Activated CD8-positive, alpha-beta T cell treated with anti-CD3 and anti-CD28 coated beads for 36 hours (primary cell): Measurements from ENCODE around the gene DPP6. TPM values are rescaled to one million over a fixed set of nuclear protein-coding genes. Genes with fewer than 3 reads are reported as not detected.

Experiments
- ATAC-seq: fragments of 200-7000 bp; cut with Tn5 transposase; one replicate; pipeline ENCODE4 v1.10.0; 2021; ENCODE audit warnings: mild to moderate bottlenecking, moderate library complexity
- CTCF ChIA-PET: fragments of 350-600 bp; sonication (Branson Sonifier 250); formaldehyde crosslinking; loops from one replicate; lab custom pipeline; 2021; ENCODE audit warnings: antibody characterized with exemption; lab: Charles Lee
- POLR2A ChIA-PET: fragments of 350-600 bp; sonication (Branson Sonifier 250); formaldehyde crosslinking; loops from one replicate; lab custom pipeline; 2021; ENCODE audit warnings: antibody characterized with exemption; lab: Charles Lee
- DNase-seq: peaks from one replicate; pipeline ENCODE4 v3.0.0-alpha.2; 2020
- H3K27ac Mint-ChIP-seq: one replicate; pipeline ENCODE4 v1.8.0; 2021; ENCODE audit warnings: mild to moderate bottlenecking, mixed read lengths
- H3K27me3 Mint-ChIP-seq: one replicate; pipeline ENCODE4 v1.8.0; 2021; ENCODE audit warnings: mixed read lengths
- H3K36me3 Mint-ChIP-seq: one replicate; pipeline ENCODE4 v1.8.0; 2021; ENCODE audit warnings: low read depth, mixed read lengths
- H3K4me1 Mint-ChIP-seq: one replicate; pipeline ENCODE4 v1.8.0; 2021; ENCODE audit warnings: low read depth, mixed read lengths
- H3K4me3 Mint-ChIP-seq: one replicate; pipeline ENCODE4 v1.8.0; 2021; ENCODE audit warnings: mild to moderate bottlenecking, moderate library complexity, mixed read lengths
- H3K9me3 Mint-ChIP-seq: one replicate; pipeline ENCODE4 v1.8.0; 2021; ENCODE audit warnings: mixed read lengths
- intact Hi-C: fragments of 100-400 bp; cut with micrococcal nuclease; formaldehyde crosslinking; loops from one replicate; pipeline ENCODE4 v1.10.0; 2022
- total RNA-seq, 2 experiments: library from RNA; stranded (reverse); gene quantifications; one replicate each; pipeline ENCODE4 v1.2.3, GENCODE V29; 2021
- TF ChIP-seq, protein P1 (sequence below): fragments of 200-600 bp; IDR thresholded peaks from one replicate; pipeline ENCODE4 v1.8.0; 2022; ENCODE audit warnings: antibody characterized with exemption, mild to moderate bottlenecking

The DPP6 gene
- total RNA-seq, 2 experiments from 2014 or later: not detected

DNA sequence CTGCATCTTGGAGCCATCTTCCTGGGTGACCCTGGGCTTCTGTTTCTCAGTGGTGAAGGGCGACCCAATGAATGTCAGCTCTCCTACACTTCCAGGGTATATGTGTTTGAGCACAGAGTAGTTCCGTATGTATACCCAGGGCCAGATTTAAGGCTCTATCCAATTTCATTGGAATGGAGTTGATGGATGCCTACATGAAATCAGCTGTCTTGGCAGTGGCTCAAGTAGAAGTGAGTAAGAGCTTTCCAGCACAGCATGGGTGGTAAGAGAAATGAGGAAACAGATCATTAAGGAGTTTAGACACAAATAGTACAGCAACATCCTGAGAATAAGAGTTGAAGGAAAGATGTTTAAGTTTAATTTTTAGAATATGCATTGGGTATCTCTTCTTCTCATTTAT lies 517.7 kb downstream of the DPP6 start:
- ChIA-PET POLR2A (no interaction called here), CTCF (no interaction called here)
- intact Hi-C loops: no loop called here
- DNase-seq (no peak), ATAC-seq (no peak)
- Mint-ChIP-seq H3K27ac (no peak overlapping the region), H3K4me3 (no peak overlapping the region), H3K27me3 (no peaks in the 10 kb centered on the region), H3K36me3 (no peaks in the 10 kb centered on the region), H3K4me1 (no peaks in the 10 kb centered on the region), H3K9me3 (no peaks in the 10 kb centered on the region)
- TF ChIP-seq, protein P1, sequence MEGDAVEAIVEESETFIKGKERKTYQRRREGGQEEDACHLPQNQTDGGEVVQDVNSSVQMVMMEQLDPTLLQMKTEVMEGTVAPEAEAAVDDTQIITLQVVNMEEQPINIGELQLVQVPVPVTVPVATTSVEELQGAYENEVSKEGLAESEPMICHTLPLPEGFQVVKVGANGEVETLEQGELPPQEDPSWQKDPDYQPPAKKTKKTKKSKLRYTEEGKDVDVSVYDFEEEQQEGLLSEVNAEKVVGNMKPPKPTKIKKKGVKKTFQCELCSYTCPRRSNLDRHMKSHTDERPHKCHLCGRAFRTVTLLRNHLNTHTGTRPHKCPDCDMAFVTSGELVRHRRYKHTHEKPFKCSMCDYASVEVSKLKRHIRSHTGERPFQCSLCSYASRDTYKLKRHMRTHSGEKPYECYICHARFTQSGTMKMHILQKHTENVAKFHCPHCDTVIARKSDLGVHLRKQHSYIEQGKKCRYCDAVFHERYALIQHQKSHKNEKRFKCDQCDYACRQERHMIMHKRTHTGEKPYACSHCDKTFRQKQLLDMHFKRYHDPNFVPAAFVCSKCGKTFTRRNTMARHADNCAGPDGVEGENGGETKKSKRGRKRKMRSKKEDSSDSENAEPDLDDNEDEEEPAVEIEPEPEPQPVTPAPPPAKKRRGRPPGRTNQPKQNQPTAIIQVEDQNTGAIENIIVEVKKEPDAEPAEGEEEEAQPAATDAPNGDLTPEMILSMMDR: no peak

DNA sequence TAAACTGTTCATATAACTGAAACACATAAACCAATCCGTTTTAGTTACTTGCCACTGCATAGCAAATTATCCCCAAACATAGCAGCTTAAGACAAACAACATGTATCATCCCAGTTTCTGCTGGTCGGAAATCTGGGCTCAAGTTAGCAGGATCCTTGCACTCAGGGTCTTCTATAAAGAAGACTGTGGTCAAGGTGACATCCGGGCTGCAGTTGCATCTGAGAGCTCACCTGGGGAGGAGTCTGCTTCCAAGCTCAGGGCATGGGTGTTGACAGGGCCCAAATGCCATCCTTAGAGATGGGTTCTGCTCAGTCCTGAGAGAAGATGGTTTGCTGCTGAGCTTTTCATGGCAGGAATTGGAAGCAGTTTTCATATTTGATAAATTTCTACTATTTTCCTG lies 519.6 kb downstream of the DPP6 start:
- H3K9me3 Mint-ChIP-seq: peaks cover 4% of the 10 kb centered on the region
- H3K27ac Mint-ChIP-seq: no peak overlapping the region
- no peaks in the 10 kb centered on the region for H3K36me3 Mint-ChIP-seq
- intact Hi-C loops: no loop called here
- ChIA-PET POLR2A (no interaction called here), CTCF (no interaction called here)
- TF ChIP-seq, protein P1: no peak
- H3K27me3 Mint-ChIP-seq: no peaks in the 10 kb centered on the region
- no peak for DNase-seq
- no peak for ATAC-seq
- H3K4me3 Mint-ChIP-seq: no peak overlapping the region
- no peaks in the 10 kb centered on the region for H3K4me1 Mint-ChIP-seq

DNA sequence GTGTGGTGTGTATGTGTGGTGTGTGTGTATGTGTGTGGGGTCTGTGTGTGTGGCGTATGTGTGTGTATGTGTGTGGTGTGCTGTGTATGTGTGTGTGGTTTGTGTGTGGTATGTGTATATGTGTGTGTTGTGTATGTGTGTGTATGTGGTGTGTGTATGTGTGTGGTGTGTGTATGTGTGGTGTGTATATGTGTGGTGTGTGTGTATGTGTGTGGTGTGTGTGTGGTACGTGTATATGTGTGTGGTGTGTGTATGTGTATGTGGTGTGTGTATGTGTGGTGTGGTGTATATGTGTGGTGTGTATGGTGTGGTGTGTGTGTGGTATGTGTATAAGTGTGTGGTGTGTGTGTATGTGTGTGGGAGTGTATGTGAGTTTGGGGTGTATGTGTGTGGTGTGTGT lies 522.0 kb downstream of the DPP6 start:
- intact Hi-C loops: no loop called here
- Mint-ChIP-seq H3K4me3 (no peak overlapping the region), H3K27ac (no peak overlapping the region), H3K36me3 (no peaks in the 10 kb centered on the region), H3K27me3 (no peaks in the 10 kb centered on the region), H3K4me1 (no peaks in the 10 kb centered on the region), H3K9me3 (peaks cover 4% of the 10 kb centered on the region)
- DNase-seq (no peak), ATAC-seq (no peak)
- ChIA-PET CTCF (no interaction called here), POLR2A (no interaction called here)
- TF ChIP-seq, protein P1: no peak

DNA sequence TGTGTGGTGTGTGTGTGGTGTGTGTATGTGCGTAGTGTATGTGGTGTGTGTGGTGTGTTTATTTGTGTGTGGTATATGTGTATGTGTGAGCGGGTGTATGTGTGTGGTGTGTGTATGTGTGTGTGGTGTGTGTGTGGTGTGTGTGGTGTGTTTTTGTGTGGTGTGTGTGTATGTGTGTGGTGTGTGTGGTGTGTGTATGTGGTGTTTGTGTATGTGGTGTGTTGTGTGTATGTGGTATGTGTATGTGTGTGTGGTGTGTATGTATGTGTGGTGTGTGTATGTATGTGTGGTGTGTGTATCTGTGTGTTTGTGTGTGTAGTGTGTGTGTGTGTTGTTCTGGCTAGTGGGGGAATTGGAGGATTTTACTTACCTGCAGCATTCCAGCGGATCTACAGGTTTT lies 523.3 kb downstream of the DPP6 start:
- DNase-seq (no peak), ATAC-seq (no peak)
- Mint-ChIP-seq H3K27me3 (no peaks in the 10 kb centered on the region), H3K4me1 (no peaks in the 10 kb centered on the region), H3K9me3 (peaks cover 4% of the 10 kb centered on the region), H3K4me3 (no peak overlapping the region), H3K36me3 (no peaks in the 10 kb centered on the region), H3K27ac (no peak overlapping the region)
- ChIA-PET POLR2A (no interaction called here), CTCF (no interaction called here)
- TF ChIP-seq, protein P1: no peak
- intact Hi-C loops: no loop called here

DNA sequence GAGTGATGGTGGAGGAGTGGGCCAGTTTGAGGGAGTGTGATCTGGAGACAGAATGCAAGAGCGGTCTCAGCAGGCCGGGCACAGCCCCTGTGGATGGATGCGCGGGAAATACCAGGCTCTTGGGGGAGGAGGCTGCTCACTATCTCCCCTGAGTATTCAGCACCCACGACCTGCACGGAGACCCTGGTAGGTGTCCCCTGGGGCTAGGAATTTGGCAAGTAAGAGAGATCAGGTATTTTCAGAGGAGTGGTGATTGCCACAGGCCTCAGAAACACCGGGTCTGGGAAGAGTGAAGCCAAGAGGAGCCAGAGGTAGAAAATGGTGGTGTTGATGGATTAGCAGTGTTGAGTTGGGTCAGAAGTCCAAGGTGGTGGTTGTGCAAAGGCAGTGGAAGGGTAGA lies 524.4 kb downstream of the DPP6 start:
- Mint-ChIP-seq H3K36me3 (no peaks in the 10 kb centered on the region), H3K4me3 (no peak overlapping the region), H3K9me3 (peaks cover 4% of the 10 kb centered on the region), H3K27me3 (no peaks in the 10 kb centered on the region), H3K4me1 (no peaks in the 10 kb centered on the region), H3K27ac (no peak overlapping the region)
- intact Hi-C loops: no loop called here
- CTCF ChIA-PET: no interaction called here
- TF ChIP-seq, protein P1: no peak
- DNase-seq (no peak), ATAC-seq (no peak)
- POLR2A ChIA-PET: no interaction called here
